HG03139 (cell line): Measurements from ENCODE around the gene GATAD2B.
A peak's percentile ranks its signal among the peaks of the same experiment; 100 is the strongest.

Experiments used
- ATAC-seq: cut with Tn5 transposase; IDR thresholded peaks from one replicate; pipeline ENCODE4 v1.9.1; 2021; ENCODE audit not compliant: unreplicated experiment

Gene GATAD2B

DNA sequence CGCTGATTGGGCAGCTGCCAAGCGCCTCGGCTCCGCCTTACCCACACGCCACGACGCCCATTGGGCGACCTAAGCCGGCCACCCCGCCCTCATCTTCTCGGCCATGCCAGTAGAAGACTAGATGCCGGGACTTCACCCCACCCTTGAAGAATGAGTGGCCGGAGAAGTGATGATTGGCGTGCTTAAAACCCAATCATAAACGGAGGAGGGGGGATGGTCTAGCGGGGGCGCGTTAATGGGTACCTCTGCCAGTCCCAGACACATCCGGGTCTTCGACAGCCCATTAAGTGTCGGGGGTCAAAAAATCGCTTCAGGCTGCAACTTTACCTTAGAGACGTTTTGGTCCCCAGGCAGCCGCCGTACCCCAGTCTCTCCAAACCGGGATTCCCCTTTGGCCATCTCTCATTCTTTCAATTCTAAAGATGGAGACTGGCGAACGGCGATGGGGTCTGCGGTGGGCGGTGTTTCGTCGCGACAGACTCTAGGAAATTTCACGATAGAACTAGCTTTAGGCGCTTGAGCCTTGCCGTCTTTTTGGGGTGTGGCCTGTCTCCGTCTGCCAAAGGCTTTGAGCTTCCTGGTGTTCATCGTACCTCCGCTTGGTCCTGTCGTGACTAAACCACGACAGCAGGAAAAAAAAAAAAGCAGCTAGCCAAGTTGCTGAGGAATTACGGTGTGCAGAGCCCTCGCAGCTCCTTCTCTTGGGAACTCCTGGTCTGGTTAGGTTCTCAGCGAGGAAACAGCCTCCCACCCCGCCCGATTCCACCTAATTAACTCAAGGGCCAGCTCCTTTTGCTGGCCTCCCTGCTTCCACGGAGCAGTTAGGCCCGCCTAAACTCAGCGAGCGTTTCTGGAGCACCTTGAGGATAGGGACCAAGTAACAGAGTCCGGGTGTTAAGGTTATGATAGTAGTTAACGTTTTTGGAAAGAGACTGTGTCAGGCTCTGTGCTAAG is at the start of gene GATAD2B:
Gene GATAD2B, minus strand, starts transcription at position 1 of the 954 bp plus-strand sequence. CDS start 94,625 bp downstream, outside the sequence.
- peak; percentile 88 for ATAC-seq

DNA sequence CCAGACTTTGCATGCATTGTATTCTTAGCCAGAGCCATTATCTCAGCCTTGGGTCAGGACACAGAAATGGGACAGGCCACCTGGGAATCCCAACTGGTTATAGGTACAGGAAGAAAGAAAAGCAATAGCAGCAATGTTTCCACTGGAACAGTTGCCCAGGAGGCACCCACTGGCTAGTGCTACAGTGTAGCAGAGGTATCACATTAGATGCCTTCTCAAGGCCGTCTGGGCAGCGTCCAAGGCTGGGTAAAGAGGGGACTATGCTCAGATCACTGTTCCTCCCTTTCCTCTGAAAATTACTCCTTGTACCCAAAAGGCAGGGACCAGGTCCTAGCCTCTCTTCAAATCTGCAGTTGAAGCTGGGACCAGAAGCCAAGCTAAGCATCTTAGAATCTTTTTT is 47.6 kb upstream of the GATAD2B start:
- no peak for ATAC-seq

DNA sequence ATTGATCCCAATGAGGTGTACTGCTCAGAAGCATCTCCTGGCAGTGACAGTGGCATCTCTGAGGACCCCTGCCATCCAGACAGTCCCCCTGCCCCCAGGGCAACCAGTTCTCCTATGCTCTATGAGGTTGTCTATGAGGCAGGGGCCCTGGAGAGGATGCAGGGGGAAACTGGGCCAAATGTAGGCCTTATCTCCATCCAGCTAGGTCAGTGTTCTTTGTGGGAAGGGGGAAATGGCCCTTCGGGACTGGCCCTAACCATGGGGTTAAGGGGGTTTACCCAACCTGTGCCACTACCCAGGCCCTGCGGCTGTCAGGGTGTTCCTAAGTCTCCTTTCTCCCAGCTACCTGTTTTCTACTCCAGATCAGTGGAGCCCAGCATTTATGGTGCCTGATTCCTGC is 46.2 kb upstream of the GATAD2B start:
- ATAC-seq: no peak

DNA sequence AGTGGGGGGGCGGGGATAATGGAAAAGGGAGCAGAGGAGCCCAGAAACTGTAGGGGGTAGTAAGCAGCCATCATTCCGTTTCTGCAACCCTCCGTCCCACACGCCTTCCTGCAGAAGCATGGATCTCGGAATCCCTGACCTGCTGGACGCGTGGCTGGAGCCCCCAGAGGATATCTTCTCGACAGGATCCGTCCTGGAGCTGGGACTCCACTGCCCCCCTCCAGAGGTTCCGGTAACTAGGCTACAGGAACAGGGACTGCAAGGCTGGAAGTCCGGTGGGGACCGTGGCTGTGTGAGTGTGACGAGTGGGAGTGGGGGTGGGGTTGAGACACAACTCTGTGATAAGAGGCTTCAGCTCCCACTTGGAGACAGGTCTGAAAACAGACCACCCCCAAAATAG is 45.6 kb upstream of the GATAD2B start:
- ATAC-seq: no peak

- ATAC-seq: no peak
Observed at GRCh38 chr1:153968000-153968363, 45.2 kb upstream of the GATAD2B start.

DNA sequence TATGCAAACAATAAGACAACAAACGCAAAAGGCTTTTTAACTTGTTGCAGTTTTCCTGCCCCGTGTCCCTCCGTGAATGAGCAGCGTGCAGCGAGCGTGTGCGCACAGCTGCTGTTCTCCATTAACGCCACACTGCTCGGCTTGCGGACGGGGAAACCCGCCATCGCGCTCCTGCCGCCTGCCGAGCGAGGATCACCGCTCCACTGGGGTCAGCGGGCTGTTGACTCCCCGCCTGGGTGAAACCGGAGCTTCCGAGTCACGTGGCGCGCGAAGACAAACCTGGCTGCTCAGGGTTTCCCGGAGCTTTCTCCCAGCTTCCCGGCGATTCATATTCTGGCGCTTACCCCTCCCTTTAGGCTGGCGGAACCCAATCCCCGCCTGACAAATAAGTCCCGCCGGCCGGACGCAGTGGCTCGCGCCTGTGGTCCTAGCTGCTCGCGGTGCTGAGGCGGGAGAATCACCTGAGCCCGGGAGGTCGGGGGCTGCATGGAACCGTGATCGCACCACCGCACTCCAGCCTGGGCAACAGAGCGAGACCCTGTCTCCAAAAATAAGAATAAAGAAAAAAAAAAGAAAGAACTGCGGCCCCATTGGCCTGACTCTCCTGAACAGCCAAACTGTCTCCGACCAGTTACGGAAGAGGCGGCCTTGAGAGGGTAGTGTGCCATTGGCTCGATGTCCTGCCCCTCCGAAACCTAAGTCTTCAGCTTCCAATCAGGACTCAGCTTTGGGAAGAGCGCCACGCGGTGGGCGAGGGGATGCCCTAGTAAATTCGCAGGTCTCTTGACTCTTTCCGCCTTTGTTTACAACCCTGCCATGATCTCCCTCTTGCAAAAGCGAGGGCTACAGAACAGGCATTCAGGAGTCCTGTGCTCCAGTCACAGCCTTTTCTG is 44.6 kb upstream of the GATAD2B start, which contains the start of gene CREB3L4:
Gene CREB3L4, plus strand, starts transcription at position 796 of the 893 bp plus-strand sequence. CDS start 624 bp downstream, outside the sequence.
- ATAC-seq: peak; percentile 52

- ATAC-seq: no peak
Observed at GRCh38 chr1:153963850-153964331, 41.1 kb upstream of the GATAD2B start.

DNA sequence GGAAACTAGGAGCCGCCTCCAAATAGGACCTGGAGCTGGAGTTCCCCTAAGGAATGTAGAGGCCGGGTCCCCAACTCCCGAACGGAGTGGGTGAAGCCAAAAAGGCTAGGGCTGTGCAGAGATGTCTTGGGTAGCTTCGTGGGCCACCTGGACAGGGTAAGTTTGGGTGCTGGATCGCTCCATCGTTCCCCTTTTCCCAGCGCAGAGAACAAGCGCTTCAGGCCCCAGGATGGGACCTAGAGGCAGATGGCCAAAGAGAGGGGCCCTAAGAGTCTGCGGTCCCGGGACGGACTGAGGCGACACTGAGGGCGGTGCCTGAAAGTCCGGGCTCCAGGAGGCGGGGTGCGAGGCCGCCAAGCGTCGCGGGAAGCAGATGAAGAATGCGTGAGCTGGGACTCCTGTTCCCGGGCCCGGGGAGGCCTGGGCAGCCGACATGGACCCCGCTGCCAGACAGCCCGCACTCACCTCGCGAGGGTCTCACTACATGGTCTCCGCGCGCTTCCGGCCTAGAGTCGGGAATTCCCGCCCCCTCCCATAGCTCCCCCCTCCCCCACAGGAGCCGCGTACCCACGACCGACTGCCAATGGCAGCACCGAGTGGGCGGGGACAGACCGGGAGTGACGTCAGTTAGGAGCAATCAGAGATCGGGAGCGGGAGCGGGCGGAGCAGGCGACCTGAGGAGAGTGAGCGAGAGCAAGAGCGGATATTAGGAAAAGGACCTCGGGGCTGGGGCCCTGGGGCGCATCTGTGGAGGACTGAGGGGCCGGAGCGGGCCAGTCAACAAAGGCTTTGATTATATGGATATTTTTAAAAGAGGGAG is 40.5 kb upstream of the GATAD2B start, which contains the start of gene SLC39A1:
Gene SLC39A1, minus strand, starts transcription at position 508 of the 820 bp plus-strand sequence. CDS start 822 bp downstream, outside the sequence.
- peak; percentile 41 for ATAC-seq

DNA sequence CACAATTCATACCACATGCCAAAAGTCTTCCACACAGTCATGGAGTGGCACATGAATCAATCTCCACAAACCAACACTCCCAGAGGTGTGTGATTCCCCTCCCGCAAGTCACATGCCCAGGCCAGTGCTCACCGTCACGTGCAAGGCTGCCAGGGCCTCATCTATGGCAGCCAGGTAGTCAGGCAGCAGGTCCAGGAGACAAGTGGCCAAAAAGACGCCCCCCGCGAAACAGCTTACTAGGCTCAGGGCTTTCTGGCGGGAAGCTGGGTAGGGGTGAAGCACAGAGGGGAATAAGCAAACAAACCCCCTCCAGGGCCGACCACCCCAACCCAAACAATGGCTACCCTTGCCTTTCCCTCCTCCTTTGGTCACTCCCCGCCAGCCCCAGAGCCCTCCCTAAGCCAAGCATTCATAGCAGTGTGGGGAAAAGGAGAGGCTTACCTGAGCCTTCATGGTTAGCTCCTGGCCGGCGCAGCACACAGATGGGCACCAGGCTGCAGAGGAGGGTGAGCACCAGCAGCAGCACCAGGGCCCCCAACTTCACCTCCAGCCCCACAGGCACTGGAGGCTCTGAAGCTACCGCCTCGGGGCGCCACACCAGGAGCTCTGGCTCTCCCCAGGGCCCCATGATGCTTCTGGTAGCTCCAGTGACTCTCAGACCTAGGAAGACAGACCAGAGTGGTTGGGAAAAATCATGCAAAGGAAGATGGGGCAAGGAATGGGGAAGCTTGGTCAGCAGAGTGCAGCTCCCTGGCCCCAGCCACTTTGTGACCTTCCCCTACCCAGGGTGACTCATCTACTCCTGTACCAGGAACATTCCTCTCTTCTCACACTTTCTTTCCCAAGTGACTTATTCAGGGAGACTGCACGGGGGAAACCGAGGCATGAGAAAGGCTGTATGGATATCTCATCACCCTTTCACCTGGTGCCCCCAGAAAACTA is 39.6 kb upstream of the GATAD2B start:
- no peak for ATAC-seq

- no peak for ATAC-seq
Observed at GRCh38 chr1:153961421-153961820, 38.6 kb upstream of the GATAD2B start.

DNA sequence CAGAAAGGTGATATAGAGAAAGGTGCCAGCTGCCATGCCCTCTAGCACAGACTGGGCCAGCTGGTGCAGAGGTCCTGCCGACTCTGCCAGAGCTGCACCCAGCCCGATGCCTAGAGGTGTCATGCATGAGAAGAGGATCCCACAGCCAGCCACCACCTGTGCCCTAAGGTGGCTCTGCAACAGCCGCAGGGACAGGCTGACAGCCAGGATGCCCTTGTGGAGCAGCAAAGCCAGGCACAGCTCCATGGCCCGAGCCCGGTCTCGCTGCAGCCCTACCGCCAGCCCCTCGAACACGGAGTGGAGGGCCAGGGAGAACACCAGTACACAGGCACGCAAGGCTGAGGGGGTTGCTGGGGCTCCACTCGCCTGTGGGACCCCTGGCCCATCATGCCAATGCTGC is 37.4 kb upstream of the GATAD2B start:
- ATAC-seq: no peak

- no peak for ATAC-seq
Observed at GRCh38 chr1:153959454-153959853, 36.7 kb upstream of the GATAD2B start.

GRCh38 chr1:153958961-153959260 is 36.1 kb upstream of the GATAD2B start:
- ATAC-seq: no peak

DNA sequence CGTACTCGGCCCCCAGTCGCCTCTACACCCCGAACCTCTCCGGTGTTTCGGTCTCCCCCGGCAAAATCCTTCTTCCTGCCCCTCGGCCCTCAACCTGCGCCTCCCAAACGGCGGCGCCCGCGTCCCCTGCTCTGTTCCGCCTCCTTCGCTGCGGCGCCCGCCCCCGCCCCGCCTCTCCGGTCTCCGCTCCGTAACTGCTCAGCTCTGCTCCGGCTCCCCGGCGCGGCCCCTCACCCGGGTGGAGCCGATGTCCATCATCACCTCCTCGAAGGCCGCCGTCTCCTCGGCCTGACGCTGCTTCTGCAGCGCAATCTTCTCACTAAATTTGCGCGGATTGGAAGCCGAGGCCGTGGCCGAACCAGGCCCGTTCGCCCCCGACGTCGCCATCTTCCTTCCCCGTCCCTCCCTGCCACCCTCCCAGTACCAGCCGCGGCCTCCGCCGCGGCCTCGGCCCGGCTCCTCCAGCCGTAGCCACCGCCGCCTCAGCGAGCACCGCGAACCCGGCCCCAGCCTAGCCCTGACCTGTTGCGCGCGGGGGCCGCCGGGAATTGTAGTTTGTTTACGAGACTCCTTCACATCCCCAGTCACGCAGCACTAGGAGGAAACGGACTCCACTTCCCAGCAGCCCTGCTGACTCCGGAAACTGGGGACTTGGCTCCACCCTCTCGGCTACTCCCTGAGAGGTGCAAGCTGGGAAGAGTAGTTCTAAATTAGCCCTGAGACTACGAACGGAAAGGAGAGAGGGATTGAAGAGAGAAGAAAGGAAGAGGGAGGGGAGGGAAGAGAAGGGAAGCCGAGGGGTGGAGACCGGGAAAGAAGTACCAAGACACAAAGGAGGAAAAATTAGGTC is 35.6 kb upstream of the GATAD2B start, which contains the start of gene CRTC2:
Gene CRTC2, minus strand, starts transcription at position 502 of the 850 bp plus-strand sequence. Its CDS starts 115 bp downstream, at position 387.
- peak; percentile 74 for ATAC-seq

GRCh38 chr1:153957744-153958110 is 35.0 kb upstream of the GATAD2B start:
- peak; percentile 11 for ATAC-seq

GRCh38 chr1:153956997-153957715 is 34.4 kb upstream of the GATAD2B start:
- ATAC-seq: no peak

DNA sequence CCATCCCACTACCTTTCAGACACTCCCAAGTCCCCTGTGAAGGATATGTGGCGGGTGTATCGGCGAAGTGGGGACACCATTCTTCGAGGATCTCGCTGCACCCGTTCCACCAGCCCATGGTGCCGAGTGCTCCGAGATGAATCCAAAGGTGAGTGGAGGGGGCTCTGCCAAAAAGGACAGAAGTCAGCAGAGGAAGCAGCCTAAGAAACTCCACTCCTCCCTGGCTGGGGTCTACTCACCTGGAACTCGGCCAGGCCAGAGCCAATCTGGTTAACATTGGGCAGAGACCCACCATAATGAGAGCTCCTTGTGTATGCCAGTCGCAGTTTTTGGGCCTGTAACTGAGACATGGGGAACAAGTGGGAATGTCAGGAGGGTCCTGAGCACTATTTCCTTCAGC is 32.1 kb upstream of the GATAD2B start:
- no peak for ATAC-seq

DNA sequence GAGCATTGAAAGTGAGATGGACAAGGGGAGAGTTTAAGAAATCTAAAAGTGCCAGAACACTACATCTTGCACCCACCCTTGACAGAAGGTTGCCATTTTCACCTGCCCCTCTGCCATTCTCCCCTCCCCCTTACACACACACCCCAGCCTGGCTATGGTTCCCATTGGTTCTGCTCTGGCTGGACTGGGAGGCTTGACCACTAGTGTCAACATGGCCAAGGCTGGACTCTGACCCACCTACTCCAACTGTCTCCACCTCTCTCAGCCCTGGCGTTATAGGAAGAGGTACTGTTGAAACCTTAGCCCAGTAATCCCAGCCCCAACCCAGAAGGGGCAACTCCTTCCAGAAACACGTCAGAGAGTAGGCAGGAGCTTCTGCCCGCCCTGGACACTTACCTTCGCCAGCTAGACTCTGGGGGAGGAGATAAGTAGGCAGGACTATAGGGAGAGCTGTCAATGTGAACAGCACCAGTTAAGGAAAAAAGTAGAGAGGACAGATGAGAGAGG is 31.1 kb upstream of the GATAD2B start:
- ATAC-seq: no peak
